Neural cell (in vitro differentiated cells): ENCODE results near the gene SELENOF. TPM values are rescaled to one million over a fixed set of nuclear protein-coding genes. Genes with fewer than 3 reads are reported as not detected.

Experiments used
- H2AFZ ChIP-seq: fragments of 200-600, 300-800 bp; sonication (generic), shearing (Covaris generic); 2 replicates; pipeline ENCODE4 v1.6.0; 2014; ENCODE audit warnings: low read depth, mild to moderate bottlenecking, antibody characterized with exemption, low read length, moderate library complexity
- H3F3A ChIP-seq: fragments of 200-600 bp; shearing (Covaris generic); 2 replicates; pipeline ENCODE4 v1.6.1; 2016; ENCODE audit warnings: mild to moderate bottlenecking, moderate library complexity, mixed read lengths, antibody characterized with exemption, low read length; ENCODE audit not compliant: insufficient read depth, poor library complexity, severe bottlenecking
- H3K27ac ChIP-seq: fragments of 200-600, 300-800 bp; sonication (generic), shearing (Covaris generic); 2 replicates; pipeline ENCODE4 v1.5.1; 2014; ENCODE audit warnings: mild to moderate bottlenecking, low read length, moderate library complexity
- H3K27me3 ChIP-seq: fragments of 300-800, 200-600 bp; sonication (generic), shearing (Covaris generic); 2 replicates; pipeline ENCODE4 v1.6.0; 2014; ENCODE audit warnings: mild to moderate bottlenecking, low read depth, low read length, moderate library complexity; ENCODE audit not compliant: insufficient read depth
- H3K36me3 ChIP-seq: fragments of 300-800, 200-600 bp; sonication (generic), shearing (Covaris generic); 2 replicates; pipeline ENCODE4 v1.5.1; 2014; ENCODE audit warnings: mild to moderate bottlenecking, antibody characterized with exemption, low read length, moderate library complexity; ENCODE audit not compliant: insufficient read depth
- H3K4me2 ChIP-seq: fragments of 300-800, 200-600 bp; sonication (generic), shearing (Covaris generic); 2 replicates; pipeline ENCODE4 v1.6.0; 2014; ENCODE audit warnings: mild to moderate bottlenecking, low read length
- H3K4me3 ChIP-seq: fragments of 300-800, 200-600 bp; sonication (generic), shearing (Covaris generic); 2 replicates; pipeline ENCODE4 v1.5.1; 2014; ENCODE audit warnings: mild to moderate bottlenecking, low read length, moderate library complexity
- H3K79me2 ChIP-seq: fragments of 200-600 bp; shearing (Covaris generic); replicated peaks from 2 replicates; pipeline ENCODE4 v1.6.0; 2014; ENCODE audit warnings: mild to moderate bottlenecking, low read length, moderate library complexity; ENCODE audit not compliant: insufficient read depth
- H3K9ac ChIP-seq: fragments of 300-800, 200-600 bp; sonication (generic), shearing (Covaris generic); 2 replicates; pipeline ENCODE4 v1.6.1; 2016; ENCODE audit warnings: mild to moderate bottlenecking, low read length, mixed read lengths
- H3K9me2 ChIP-seq: fragments of 200-600 bp; shearing (Covaris generic); 2 replicates; pipeline ENCODE4 v1.6.1; 2016; ENCODE audit warnings: mild to moderate bottlenecking, low read length, mixed read lengths; ENCODE audit not compliant: insufficient read depth
- H3K9me3 ChIP-seq: fragments of 200-600, 300-800 bp; sonication (generic), shearing (Covaris generic); 2 replicates; pipeline ENCODE4 v1.6.1; 2016; ENCODE audit warnings: mild to moderate bottlenecking, mixed run types, low read length, moderate library complexity, mixed read lengths
- H4K20me1 ChIP-seq: fragments of 200-600 bp; shearing (Covaris generic); 2 replicates; pipeline ENCODE4 v1.6.1; 2016; ENCODE audit warnings: mild to moderate bottlenecking, mixed run types; ENCODE audit not compliant: insufficient read depth
- CTCF ChIP-seq: fragments of 450-650 bp; IDR thresholded peaks from 2 replicates; pipeline ENCODE4 v1.5.1; 2014; ENCODE audit warnings: antibody characterized with exemption, mild to moderate bottlenecking, moderate library complexity; ENCODE audit not compliant: poor library complexity, severe bottlenecking
- EP300 ChIP-seq: fragments of 450-650 bp; conservative IDR thresholded peaks from 2 replicates; pipeline ENCODE4 v1.6.1; 2014; ENCODE audit warnings: antibody characterized with exemption, mild to moderate bottlenecking, moderate library complexity; ENCODE audit not compliant: poor library complexity, severe bottlenecking
- EZH2 ChIP-seq: fragments of 200-600, 300-800 bp; shearing (Covaris generic), sonication (generic); IDR thresholded peaks from 2 replicates; pipeline ENCODE4 v1.6.1; 2014; ENCODE audit warnings: antibody characterized with exemption, low read length, borderline replicate concordance, mild to moderate bottlenecking; ENCODE audit not compliant: insufficient read depth, poor library complexity, severe bottlenecking
- MXI1 ChIP-seq: fragments of 450-650 bp; conservative IDR thresholded peaks from 2 replicates; pipeline ENCODE4 v1.6.1; 2014; ENCODE audit warnings: antibody characterized with exemption, mild to moderate bottlenecking; ENCODE audit not compliant: poor library complexity, severe bottlenecking
- POLR2AphosphoS5 ChIP-seq: IDR thresholded peaks from 2 replicates; pipeline ENCODE4 v1.6.1; 2012
- RAD21 ChIP-seq: fragments of 450-650 bp; conservative IDR thresholded peaks from 2 replicates; pipeline ENCODE4 v1.6.1; 2014; ENCODE audit warnings: antibody characterized with exemption, mild to moderate bottlenecking, moderate library complexity
- SMC3 ChIP-seq: fragments of 450-650 bp; conservative IDR thresholded peaks from 2 replicates; pipeline ENCODE4 v1.6.1; 2014; ENCODE audit warnings: antibody characterized with exemption, mild to moderate bottlenecking, moderate library complexity; ENCODE audit not compliant: poor library complexity
- TAF1 ChIP-seq: IDR thresholded peaks from 2 replicates; pipeline ENCODE4 v1.6.1; 2012; ENCODE audit warnings: low read depth
- polyA plus RNA-seq: library from polyadenylated mRNA; depleted of rRNA; stranded (reverse); fragments of >200 nt; gene quantifications from 2 replicates; pipeline ENCODE4 v1.2.3, GENCODE V29; 2014
- TF ChIP-seq, protein P1 (sequence below): IDR thresholded peaks from 2 replicates; pipeline ENCODE4 v1.6.1; 2012; ENCODE audit warnings: borderline replicate concordance

Gene SELENOF
- polyA plus RNA-seq, 1 donor from 2014 or later = 198 TPM

GRCh38 chr1:86854352-86854751 lies 59.6 kb downstream of the SELENOF start:
- Histone ChIP-seq H3K9me2 (no peaks in the 10 kb centered on the region), H3K9me3 (no peaks in the 10 kb centered on the region), H2AFZ (no peak overlapping the region), H3F3A (no peaks in the 10 kb centered on the region), H3K9ac (no peak overlapping the region), H4K20me1 (no peaks in the 10 kb centered on the region), H3K27me3 (no peaks in the 10 kb centered on the region), H3K36me3 (no peaks in the 10 kb centered on the region), H3K4me2 (no peak overlapping the region), H3K27ac (no peak overlapping the region), H3K4me3 (no peak overlapping the region), H3K79me2 (no peaks in the 10 kb centered on the region)
- TF ChIP-seq EZH2 (no peak), CTCF (no peak), MXI1 (no peak), SMC3 (no peak), EP300 (no peak), POLR2AphosphoS5 (no peak), TAF1 (no peak), RAD21 (no peak)
- TF ChIP-seq, protein P1, sequence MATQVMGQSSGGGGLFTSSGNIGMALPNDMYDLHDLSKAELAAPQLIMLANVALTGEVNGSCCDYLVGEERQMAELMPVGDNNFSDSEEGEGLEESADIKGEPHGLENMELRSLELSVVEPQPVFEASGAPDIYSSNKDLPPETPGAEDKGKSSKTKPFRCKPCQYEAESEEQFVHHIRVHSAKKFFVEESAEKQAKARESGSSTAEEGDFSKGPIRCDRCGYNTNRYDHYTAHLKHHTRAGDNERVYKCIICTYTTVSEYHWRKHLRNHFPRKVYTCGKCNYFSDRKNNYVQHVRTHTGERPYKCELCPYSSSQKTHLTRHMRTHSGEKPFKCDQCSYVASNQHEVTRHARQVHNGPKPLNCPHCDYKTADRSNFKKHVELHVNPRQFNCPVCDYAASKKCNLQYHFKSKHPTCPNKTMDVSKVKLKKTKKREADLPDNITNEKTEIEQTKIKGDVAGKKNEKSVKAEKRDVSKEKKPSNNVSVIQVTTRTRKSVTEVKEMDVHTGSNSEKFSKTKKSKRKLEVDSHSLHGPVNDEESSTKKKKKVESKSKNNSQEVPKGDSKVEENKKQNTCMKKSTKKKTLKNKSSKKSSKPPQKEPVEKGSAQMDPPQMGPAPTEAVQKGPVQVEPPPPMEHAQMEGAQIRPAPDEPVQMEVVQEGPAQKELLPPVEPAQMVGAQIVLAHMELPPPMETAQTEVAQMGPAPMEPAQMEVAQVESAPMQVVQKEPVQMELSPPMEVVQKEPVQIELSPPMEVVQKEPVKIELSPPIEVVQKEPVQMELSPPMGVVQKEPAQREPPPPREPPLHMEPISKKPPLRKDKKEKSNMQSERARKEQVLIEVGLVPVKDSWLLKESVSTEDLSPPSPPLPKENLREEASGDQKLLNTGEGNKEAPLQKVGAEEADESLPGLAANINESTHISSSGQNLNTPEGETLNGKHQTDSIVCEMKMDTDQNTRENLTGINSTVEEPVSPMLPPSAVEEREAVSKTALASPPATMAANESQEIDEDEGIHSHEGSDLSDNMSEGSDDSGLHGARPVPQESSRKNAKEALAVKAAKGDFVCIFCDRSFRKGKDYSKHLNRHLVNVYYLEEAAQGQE = no peak

DNA sequence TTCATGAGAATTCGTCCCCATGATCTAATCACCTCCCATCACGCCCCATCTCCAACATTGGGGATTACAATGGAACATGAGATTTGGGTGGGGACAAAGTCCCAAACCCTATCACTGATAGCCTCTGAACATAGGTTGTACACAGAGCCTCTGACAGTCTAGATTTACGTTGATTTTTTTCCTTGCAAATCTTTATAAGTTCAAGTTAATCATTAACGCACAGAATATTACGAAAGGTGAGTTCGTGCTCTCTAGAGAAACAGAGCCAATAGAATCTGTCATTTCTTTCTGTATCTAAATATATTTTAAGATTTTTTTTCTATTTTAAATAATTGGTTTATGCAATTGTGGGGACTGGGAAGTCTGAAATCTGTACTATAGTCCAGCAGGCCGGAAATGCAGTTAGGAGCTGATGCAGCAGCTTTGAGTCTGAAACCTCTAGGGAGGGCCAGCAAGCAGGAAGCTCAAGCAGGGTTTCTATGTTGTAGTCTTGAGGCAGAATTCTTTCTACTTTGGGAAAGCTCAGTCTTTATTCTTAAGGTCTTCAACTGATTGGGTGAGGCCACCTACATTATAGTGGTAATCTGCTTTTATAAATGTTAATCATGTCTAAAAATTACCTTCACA lies 61.0 kb downstream of the SELENOF start:
- Histone ChIP-seq H3K4me2 (no peak overlapping the region), H3K27ac (no peak overlapping the region), H3K79me2 (no peaks in the 10 kb centered on the region), H3K36me3 (no peaks in the 10 kb centered on the region), H2AFZ (no peak overlapping the region), H3K9me3 (no peaks in the 10 kb centered on the region), H3K4me3 (no peak overlapping the region), H4K20me1 (no peaks in the 10 kb centered on the region), H3K27me3 (no peaks in the 10 kb centered on the region), H3F3A (no peaks in the 10 kb centered on the region), H3K9ac (no peak overlapping the region), H3K9me2 (no peaks in the 10 kb centered on the region)
- no peak for TF ChIP-seq POLR2AphosphoS5
- TF ChIP-seq SMC3 = no peak
- TF ChIP-seq, protein P1 = no peak
- TF ChIP-seq EP300 = no peak
- TF ChIP-seq RAD21 = no peak
- TF ChIP-seq TAF1 = no peak
- no peak for TF ChIP-seq CTCF
- TF ChIP-seq EZH2 = no peak
- TF ChIP-seq MXI1 = no peak
